ENCODE data around the gene CCL13.

CCL13 gene

DNA sequence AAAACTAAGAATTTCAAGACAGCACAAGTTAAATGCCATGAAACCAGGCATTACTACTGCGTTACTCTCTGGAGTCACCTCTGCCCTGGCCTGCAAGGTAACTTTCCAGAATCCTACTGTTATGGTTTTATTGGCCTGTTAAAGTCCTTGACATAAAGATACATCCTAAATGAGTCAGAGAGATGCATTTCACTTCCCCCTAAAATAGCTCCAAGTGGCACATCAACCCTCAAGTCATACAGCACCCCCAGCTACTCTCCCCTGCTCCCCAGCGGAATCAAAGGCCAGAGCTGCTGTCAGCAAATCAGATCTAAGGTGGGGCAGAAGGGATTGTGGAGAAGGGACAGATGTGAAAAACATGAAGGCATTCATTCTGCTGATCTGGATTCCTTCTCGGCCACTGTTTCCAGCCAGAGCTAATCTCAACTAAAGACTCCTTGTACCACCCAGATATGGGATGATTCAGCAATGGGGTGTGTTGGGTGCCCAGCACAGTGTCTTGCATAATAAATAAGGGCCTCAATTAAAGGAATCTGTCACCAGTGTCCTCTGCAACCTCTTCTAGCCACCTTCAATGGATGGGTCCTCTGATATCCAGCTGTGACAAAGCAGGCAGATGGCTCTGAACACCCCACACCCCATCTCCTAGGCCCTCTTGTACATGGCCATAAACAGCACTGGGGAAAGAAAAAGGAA is 15.3 kb downstream of the CCL13 start:
- Mint-ChIP-seq H3K27me3 (ENCODE audit: low read depth, poor library complexity) (peaks cover 12% of the 10 kb centered on the region), H3K27ac (no peak overlapping the region), H3K36me3 (ENCODE audit: low read depth) (no peaks in the 10 kb centered on the region), H3K9me3 (no peaks in the 10 kb centered on the region), H3K4me1 (peaks cover 17% of the 10 kb centered on the region), H3K4me3 (no peak overlapping the region)
- no peak for DNase-seq
- TF ChIP-seq, protein P1, sequence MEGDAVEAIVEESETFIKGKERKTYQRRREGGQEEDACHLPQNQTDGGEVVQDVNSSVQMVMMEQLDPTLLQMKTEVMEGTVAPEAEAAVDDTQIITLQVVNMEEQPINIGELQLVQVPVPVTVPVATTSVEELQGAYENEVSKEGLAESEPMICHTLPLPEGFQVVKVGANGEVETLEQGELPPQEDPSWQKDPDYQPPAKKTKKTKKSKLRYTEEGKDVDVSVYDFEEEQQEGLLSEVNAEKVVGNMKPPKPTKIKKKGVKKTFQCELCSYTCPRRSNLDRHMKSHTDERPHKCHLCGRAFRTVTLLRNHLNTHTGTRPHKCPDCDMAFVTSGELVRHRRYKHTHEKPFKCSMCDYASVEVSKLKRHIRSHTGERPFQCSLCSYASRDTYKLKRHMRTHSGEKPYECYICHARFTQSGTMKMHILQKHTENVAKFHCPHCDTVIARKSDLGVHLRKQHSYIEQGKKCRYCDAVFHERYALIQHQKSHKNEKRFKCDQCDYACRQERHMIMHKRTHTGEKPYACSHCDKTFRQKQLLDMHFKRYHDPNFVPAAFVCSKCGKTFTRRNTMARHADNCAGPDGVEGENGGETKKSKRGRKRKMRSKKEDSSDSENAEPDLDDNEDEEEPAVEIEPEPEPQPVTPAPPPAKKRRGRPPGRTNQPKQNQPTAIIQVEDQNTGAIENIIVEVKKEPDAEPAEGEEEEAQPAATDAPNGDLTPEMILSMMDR (IDR thresholded peaks at IDR 0.05) = no peak

DNA sequence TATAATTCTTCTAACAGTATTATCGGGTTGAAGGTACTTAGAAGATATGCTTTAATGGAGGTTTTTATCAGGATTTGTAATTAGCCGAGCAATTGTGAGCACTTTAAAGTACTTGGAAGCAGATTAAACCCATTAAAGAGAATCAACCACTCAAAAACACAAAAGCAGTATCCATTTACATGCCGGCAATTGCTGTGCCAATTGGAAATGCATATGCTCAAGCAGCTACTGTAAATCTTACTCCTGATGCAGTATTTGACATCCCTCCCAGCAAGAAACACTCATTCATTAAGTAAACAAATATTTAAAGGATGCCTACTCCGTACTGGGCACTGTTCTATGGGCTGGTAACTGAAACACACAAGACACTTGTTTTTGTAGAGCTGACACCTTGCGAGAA is 18.2 kb downstream of the CCL13 start:
- Mint-ChIP-seq H3K36me3 (ENCODE audit: low read depth) (no peaks in the 10 kb centered on the region), H3K9me3 (no peaks in the 10 kb centered on the region), H3K4me3 (no peak overlapping the region), H3K27ac (no peak overlapping the region), H3K4me1 (peaks cover 17% of the 10 kb centered on the region), H3K27me3 (ENCODE audit: low read depth, poor library complexity) (peaks cover 9% of the 10 kb centered on the region)
- TF ChIP-seq, protein P1 (IDR thresholded peaks at IDR 0.05) = no peak
- no peak for DNase-seq

- DNase-seq = no peak
- Mint-ChIP-seq H3K4me3 (no peak overlapping the region), H3K4me1 (peaks cover 11% of the 10 kb centered on the region), H3K36me3 (ENCODE audit: low read depth) (no peaks in the 10 kb centered on the region), H3K9me3 (no peaks in the 10 kb centered on the region), H3K27me3 (ENCODE audit: low read depth, poor library complexity) (peaks cover 9% of the 10 kb centered on the region), H3K27ac (no peak overlapping the region)
- TF ChIP-seq, protein P1 (IDR thresholded peaks at IDR 0.05) = no peak
Measured at GRCh38 chr17:34375426-34375997, 19.2 kb downstream of the CCL13 start.

- H3K4me1 Mint-ChIP-seq = no peaks in the 10 kb centered on the region
- no peak overlapping the region for H3K27ac Mint-ChIP-seq
- TF ChIP-seq, protein P1 (IDR thresholded peaks at IDR 0.05) = no peak
- H3K9me3 Mint-ChIP-seq = no peaks in the 10 kb centered on the region
- H3K36me3 Mint-ChIP-seq (ENCODE audit: low read depth) = no peaks in the 10 kb centered on the region
- no peak for DNase-seq
- peaks cover 11% of the 10 kb centered on the region for H3K27me3 Mint-ChIP-seq (ENCODE audit: low read depth, poor library complexity)
- H3K4me3 Mint-ChIP-seq = no peak overlapping the region
Measured at GRCh38 chr17:34377078-34377823, 21.0 kb downstream of the CCL13 start.

DNA sequence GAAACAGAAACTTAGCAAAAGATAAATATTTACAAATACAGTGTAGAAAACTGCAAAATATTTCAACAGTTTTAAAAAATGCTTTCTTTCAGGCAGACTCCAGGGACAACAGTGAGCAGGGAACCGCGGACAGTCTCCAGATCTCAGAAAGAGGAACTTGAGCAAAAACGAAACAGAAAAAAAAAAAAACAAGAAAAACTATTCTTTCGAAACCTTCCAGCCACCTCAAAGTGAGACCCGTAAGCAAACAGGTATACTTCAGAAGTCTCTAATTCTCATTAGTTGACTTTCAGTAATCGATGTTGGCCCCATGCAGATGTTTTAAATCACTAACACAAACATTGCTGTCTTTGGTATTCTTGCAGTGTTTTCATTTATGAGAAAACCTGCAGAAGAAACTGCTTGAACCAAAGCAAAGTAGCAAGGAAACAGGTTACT is 22.4 kb downstream of the CCL13 start:
- H3K9me3 Mint-ChIP-seq = no peaks in the 10 kb centered on the region
- no peak overlapping the region for H3K4me3 Mint-ChIP-seq
- H3K4me1 Mint-ChIP-seq = peaks cover 4% of the 10 kb centered on the region
- TF ChIP-seq, protein P1 (IDR thresholded peaks at IDR 0.05) = no peak
- peaks cover 16% of the 10 kb centered on the region for H3K27me3 Mint-ChIP-seq (ENCODE audit: low read depth, poor library complexity)
- H3K36me3 Mint-ChIP-seq (ENCODE audit: low read depth) = no peaks in the 10 kb centered on the region
- H3K27ac Mint-ChIP-seq = no peak overlapping the region
- no peak for DNase-seq
